HepG2 (cell line): ENCODE measurements around the gene ERV3-1. TPM values are rescaled to one million over a fixed set of nuclear protein-coding genes. Genes with fewer than 3 reads are reported as not detected.

ENCODE experiments used
- ARNT ChIP-seq: fragments of 450-650 bp; IDR thresholded peaks from 2 replicates; pipeline ENCODE4 v1.6.1; 2017
- ATM ChIP-seq: fragments of 450-650 bp; IDR thresholded peaks from 2 replicates; pipeline ENCODE4 v1.7.1; 2017; ENCODE audit warnings: mild to moderate bottlenecking, borderline replicate concordance
- CHD2 ChIP-seq: IDR thresholded peaks from 2 replicates; pipeline ENCODE4 v1.6.1; 2011; ENCODE audit warnings: low read depth, low read length, improper control_type of control experiment
- DPF2 ChIP-seq: sonication (generic); formaldehyde crosslinking; IDR thresholded peaks from 2 replicates; pipeline ENCODE4 v1.4.0; 2020; ENCODE audit warnings: mild to moderate bottlenecking, low read depth, missing genetic modification reagents, borderline replicate concordance
- GABPA ChIP-seq, 2 experiments: IDR thresholded peaks; 2 replicates each; pipeline ENCODE4 v1.6.1; 2011 to 2016; ENCODE audit warnings: low read depth in 2 of 2, low read length in 1 of 2, missing biosample characterization in 1 of 2, missing genetic modification characterization in 1 of 2
- HNRNPLL ChIP-seq: fragments of 200-400 bp; formaldehyde crosslinking; IDR thresholded peaks from 2 replicates; pipeline ENCODE4 v1.6.1; 2017; ENCODE audit warnings: mild to moderate bottlenecking, low read depth, low read length; ENCODE audit not compliant: poor library complexity, severe bottlenecking
- KAT7 ChIP-seq: IDR thresholded peaks from 2 replicates; pipeline ENCODE4 v1.6.1; 2018; ENCODE audit warnings: borderline replicate concordance, missing compliant biosample characterization
- MAZ ChIP-seq, 2 experiments: sonication (generic) in 1 of 2; formaldehyde crosslinking in 1 of 2; IDR thresholded peaks; 2 replicates each; pipeline versions ENCODE4 v1.5.0 to v1.6.1; 2012 to 2020; ENCODE audit warnings: low read depth in 2 of 2, mild to moderate bottlenecking in 2 of 2, borderline replicate concordance in 1 of 2, improper control_type of control experiment in 1 of 2, low read length in 1 of 2, missing genetic modification reagents in 1 of 2, moderate library complexity in 1 of 2
- MEIS1 ChIP-seq: sonication (generic); formaldehyde crosslinking; IDR thresholded peaks from 2 replicates; pipeline ENCODE4 v1.9.0; 2021; ENCODE audit warnings: mild to moderate bottlenecking, missing genetic modification reagents, moderate library complexity, borderline replicate concordance
- MIER3 ChIP-seq: IDR thresholded peaks from 2 replicates; pipeline ENCODE4 v1.6.1; 2016; ENCODE audit warnings: missing compliant biosample characterization, borderline replicate concordance
- MTA1 ChIP-seq: sonication (generic); formaldehyde crosslinking; IDR thresholded peaks from 2 replicates; pipeline ENCODE4 v1.4.0; 2020; ENCODE audit warnings: missing genetic modification reagents, mild to moderate bottlenecking, borderline replicate concordance
- NAIF1 ChIP-seq: sonication (generic); formaldehyde crosslinking; IDR thresholded peaks from 2 replicates; pipeline ENCODE4 v1.5.0; 2020; ENCODE audit warnings: mild to moderate bottlenecking, missing genetic modification reagents, borderline replicate concordance
- SMAD3 ChIP-seq: sonication (generic); formaldehyde crosslinking; IDR thresholded peaks from 2 replicates; pipeline ENCODE4 v1.4.0; 2020; ENCODE audit warnings: missing genetic modification reagents
- SMYD3 ChIP-seq: sonication (generic); formaldehyde crosslinking; IDR thresholded peaks from 2 replicates; pipeline ENCODE4 v1.8.1; 2023; ENCODE audit warnings: mild to moderate bottlenecking, missing genetic modification reagents
- TMF1 ChIP-seq: sonication (generic); formaldehyde crosslinking; IDR thresholded peaks from 2 replicates; pipeline ENCODE4 v1.8.1; 2022; ENCODE audit warnings: low read depth, missing genetic modification reagents
- ZNF235 ChIP-seq: sonication (generic); formaldehyde crosslinking; IDR thresholded peaks from 2 replicates; pipeline ENCODE4 v1.8.1; 2023; ENCODE audit warnings: mild to moderate bottlenecking, missing genetic modification reagents, borderline replicate concordance
- ZSCAN30 ChIP-seq: sonication (generic); formaldehyde crosslinking; IDR thresholded peaks from 2 replicates; pipeline ENCODE4 v1.5.0; 2020; ENCODE audit warnings: mild to moderate bottlenecking, missing genetic modification reagents
- polyA plus RNA-seq, 8 experiments: library from polyadenylated mRNA; depleted of rRNA in 3 of 8; stranded (reverse) in 7 of 8; unstranded in 1 of 8; fragments of >200 nt; fragmentation: Illumina TruSeq in 4 of 8; extraction: Trizol in 4 of 8; gene quantifications; 2 replicates each; pipeline versions ENCODE4 v1.2.1 to v1.2.3, GENCODE V29; 2011 to 2016; ENCODE audit warnings: low read depth in 4 of 8, missing spikeins in 1 of 8, mixed read lengths in 1 of 8; ENCODE audit not compliant: insufficient read depth in 1 of 8
- total RNA-seq, 5 experiments: library from RNA; depleted of rRNA; stranded (reverse); fragments of >200 nt; fragmentation: Illumina TruSeq; extraction: Trizol; gene quantifications; 2 replicates each; pipeline ENCODE4 v1.2.3, GENCODE V29; 2016; ENCODE audit warnings: low read depth in 1 of 5
- TF ChIP-seq, protein P1 (sequence below): sonication (generic); formaldehyde crosslinking; IDR thresholded peaks from 2 replicates; pipeline ENCODE4 v1.4.0; 2020; ENCODE audit warnings: mild to moderate bottlenecking, missing genetic modification reagents
- TF ChIP-seq, protein P2 (sequence below): sonication (generic); formaldehyde crosslinking; conservative IDR thresholded peaks from 2 replicates; pipeline ENCODE4 v1.4.0; 2020; ENCODE audit warnings: missing genetic modification reagents
- TF ChIP-seq, protein P3 (sequence below): IDR thresholded peaks from 2 replicates; pipeline ENCODE4 v1.6.1; 2016; ENCODE audit warnings: low read depth, control low read depth
- TF ChIP-seq, protein P4 (sequence below): sonication (generic); formaldehyde crosslinking; IDR thresholded peaks from 2 replicates; pipeline ENCODE4 v1.4.0; 2020; ENCODE audit warnings: missing genetic modification reagents

ERV3-1 gene
- total and polyA plus RNA-seq, 2 of the 13 experiments (the other 11 are each of a cell fraction or from before 2014, with no cell fraction given), result 20.4 to 86.3 TPM

DNA sequence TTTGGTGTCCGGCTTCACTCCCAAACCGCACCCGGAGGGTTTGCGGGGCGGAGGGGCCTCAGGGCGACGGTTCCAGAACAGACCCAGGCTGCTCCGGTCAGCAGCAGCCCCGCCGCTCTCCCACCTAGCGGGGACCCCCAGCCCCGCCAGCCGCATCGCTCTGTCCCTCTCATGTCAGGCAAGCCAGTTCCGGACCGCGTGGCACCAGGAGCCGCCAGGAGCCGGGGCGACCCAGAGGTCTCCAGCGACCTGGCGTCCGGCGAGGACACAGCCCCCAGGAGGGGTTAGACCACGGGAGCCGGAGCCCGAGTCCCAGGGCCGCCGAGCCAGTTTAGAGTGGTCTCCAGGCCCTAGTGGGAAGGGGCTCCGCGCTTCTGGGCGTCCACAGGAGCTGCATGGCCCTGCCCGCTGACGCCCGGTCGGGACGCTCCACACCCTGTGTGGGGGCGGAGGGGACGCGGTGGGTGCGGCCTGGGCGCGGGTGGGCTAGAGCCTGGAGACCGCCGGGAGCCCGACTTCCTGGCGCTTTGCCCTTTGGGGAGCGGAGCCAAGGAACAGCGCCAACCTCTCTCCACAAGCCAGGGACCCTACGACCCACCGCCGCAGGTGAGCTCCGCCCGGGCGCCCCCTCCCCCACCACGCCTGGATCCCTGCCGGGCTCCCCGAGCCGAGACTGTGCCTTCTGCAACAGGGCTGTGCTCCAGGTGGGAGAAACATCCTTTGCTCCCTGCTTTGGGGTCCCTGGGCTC is 59.1 kb downstream of the ERV3-1 start (continued):
- TF ChIP-seq, protein P1, sequence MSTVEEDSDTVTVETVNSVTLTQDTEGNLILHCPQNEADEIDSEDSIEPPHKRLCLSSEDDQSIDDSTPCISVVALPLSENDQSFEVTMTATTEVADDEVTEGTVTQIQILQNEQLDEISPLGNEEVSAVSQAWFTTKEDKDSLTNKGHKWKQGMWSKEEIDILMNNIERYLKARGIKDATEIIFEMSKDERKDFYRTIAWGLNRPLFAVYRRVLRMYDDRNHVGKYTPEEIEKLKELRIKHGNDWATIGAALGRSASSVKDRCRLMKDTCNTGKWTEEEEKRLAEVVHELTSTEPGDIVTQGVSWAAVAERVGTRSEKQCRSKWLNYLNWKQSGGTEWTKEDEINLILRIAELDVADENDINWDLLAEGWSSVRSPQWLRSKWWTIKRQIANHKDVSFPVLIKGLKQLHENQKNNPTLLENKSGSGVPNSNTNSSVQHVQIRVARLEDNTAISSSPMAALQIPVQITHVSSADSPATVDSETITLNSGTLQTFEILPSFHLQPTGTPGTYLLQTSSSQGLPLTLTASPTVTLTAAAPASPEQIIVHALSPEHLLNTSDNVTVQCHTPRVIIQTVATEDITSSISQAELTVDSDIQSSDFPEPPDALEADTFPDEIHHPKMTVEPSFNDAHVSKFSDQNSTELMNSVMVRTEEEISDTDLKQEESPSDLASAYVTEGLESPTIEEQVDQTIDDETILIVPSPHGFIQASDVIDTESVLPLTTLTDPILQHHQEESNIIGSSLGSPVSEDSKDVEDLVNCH (CRISPR knock-in tag), result no peak
- no peak for TF ChIP-seq SMAD3 (CRISPR knock-in tag)
- no peak for TF ChIP-seq NAIF1
- no peak for TF ChIP-seq MAZ (IDR thresholded peaks at IDR 0.05; ENCODE audit: borderline replicate concordance, low read depth, low read length)
- TF ChIP-seq MAZ (CRISPR knock-in tag; IDR thresholded peaks at IDR 0.05; ENCODE audit: low read depth), result peak; percentile 59; the same call in 1 of the 2 replicates
- TF ChIP-seq, protein P2, sequence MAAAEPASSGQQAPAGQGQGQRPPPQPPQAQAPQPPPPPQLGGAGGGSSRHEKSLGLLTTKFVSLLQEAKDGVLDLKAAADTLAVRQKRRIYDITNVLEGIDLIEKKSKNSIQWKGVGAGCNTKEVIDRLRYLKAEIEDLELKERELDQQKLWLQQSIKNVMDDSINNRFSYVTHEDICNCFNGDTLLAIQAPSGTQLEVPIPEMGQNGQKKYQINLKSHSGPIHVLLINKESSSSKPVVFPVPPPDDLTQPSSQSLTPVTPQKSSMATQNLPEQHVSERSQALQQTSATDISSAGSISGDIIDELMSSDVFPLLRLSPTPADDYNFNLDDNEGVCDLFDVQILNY (CRISPR knock-in tag), result no peak
- TF ChIP-seq HNRNPLL, result no peak
- TF ChIP-seq MEIS1 (CRISPR knock-in tag), result no peak
- TF ChIP-seq ATM, result no peak
- TF ChIP-seq, protein P3, sequence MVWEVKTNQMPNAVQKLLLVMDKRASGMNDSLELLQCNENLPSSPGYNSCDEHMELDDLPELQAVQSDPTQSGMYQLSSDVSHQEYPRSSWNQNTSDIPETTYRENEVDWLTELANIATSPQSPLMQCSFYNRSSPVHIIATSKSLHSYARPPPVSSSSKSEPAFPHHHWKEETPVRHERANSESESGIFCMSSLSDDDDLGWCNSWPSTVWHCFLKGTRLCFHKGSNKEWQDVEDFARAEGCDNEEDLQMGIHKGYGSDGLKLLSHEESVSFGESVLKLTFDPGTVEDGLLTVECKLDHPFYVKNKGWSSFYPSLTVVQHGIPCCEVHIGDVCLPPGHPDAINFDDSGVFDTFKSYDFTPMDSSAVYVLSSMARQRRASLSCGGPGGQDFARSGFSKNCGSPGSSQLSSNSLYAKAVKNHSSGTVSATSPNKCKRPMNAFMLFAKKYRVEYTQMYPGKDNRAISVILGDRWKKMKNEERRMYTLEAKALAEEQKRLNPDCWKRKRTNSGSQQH (CRISPR knock-in tag), result no peak
- TF ChIP-seq DPF2 (CRISPR knock-in tag), result no peak
- peak; percentile 21; the same call in 1 of the 2 replicates for TF ChIP-seq ZNF235 (CRISPR knock-in tag)
- TF ChIP-seq SMYD3 (CRISPR knock-in tag), result no peak
- TF ChIP-seq MTA1 (CRISPR knock-in tag), result no peak; the same call in 1 of the 2 replicates
- TF ChIP-seq MIER3 (CRISPR knock-in tag), result no peak
- no peak for TF ChIP-seq GABPA (IDR thresholded peaks at IDR 0.05; ENCODE audit: low read depth, low read length)
- no peak for TF ChIP-seq GABPA (CRISPR knock-in tag; IDR thresholded peaks at IDR 0.05; ENCODE audit: low read depth)
- no peak for TF ChIP-seq CHD2
- no peak for TF ChIP-seq ZSCAN30 (CRISPR knock-in tag)
- TF ChIP-seq, protein P4, sequence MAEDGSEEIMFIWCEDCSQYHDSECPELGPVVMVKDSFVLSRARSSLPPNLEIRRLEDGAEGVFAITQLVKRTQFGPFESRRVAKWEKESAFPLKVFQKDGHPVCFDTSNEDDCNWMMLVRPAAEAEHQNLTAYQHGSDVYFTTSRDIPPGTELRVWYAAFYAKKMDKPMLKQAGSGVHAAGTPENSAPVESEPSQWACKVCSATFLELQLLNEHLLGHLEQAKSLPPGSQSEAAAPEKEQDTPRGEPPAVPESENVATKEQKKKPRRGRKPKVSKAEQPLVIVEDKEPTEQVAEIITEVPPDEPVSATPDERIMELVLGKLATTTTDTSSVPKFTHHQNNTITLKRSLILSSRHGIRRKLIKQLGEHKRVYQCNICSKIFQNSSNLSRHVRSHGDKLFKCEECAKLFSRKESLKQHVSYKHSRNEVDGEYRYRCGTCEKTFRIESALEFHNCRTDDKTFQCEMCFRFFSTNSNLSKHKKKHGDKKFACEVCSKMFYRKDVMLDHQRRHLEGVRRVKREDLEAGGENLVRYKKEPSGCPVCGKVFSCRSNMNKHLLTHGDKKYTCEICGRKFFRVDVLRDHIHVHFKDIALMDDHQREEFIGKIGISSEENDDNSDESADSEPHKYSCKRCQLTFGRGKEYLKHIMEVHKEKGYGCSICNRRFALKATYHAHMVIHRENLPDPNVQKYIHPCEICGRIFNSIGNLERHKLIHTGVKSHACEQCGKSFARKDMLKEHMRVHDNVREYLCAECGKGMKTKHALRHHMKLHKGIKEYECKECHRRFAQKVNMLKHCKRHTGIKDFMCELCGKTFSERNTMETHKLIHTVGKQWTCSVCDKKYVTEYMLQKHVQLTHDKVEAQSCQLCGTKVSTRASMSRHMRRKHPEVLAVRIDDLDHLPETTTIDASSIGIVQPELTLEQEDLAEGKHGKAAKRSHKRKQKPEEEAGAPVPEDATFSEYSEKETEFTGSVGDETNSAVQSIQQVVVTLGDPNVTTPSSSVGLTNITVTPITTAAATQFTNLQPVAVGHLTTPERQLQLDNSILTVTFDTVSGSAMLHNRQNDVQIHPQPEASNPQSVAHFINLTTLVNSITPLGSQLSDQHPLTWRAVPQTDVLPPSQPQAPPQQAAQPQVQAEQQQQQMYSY (CRISPR knock-in tag), result no peak
- TF ChIP-seq KAT7 (CRISPR knock-in tag), result no peak
- no peak for TF ChIP-seq ARNT
- no peak for TF ChIP-seq TMF1 (CRISPR knock-in tag)
